HG02763 (cell line): ENCODE measurements around the gene EPB41L5.
"Not testable (repeated sequence)": the region's sequence is repeated elsewhere in the genome, so short reads cannot be mapped to it uniquely, and the experiment has no call there.

Source experiments
- ATAC-seq: cut with Tn5 transposase; IDR thresholded peaks from one replicate; pipeline ENCODE4 v1.9.1; 2021; ENCODE audit warnings: mild to moderate bottlenecking, moderate library complexity; ENCODE audit not compliant: unreplicated experiment

The EPB41L5 gene

DNA sequence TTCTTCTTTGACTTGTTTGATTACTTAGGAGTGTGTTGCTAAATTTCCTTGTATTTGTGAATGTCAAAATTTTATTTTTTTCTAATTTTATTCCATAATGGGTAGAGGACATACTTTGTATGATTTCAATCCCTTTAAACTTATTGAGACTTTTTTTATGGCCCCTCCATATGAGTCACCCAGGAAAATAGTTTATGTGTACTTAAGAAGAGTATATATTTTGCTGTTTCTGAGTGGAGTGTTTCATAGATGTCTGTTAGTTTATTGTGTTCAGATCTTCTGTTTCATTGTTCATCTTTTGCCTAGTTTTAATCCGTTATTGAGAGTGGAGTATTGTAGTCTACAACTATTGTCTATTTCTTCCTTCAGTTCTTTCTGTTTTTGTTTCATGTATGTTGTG lies 81.9 kb downstream of the EPB41L5 start:
- ATAC-seq: no peak

DNA sequence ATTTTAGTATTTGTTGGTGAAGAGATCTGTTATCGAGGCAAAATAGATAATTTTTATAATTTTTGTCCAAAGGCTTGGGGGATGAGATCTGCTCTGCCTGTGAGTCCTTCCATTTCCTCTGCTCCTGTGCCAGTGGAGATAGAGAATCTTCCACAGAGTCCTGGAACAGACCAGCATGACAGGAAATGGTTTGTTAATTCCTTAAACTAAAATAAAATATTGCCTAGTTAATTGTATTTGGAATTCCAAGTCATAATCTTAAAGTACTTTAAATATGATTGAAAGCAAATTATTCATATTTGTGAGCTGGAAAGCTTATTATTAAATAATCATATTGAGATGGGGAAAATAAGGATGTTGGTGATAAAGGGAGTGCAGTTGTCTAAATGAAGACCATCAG lies 87.8 kb downstream of the EPB41L5 start:
- ATAC-seq: no peak

DNA sequence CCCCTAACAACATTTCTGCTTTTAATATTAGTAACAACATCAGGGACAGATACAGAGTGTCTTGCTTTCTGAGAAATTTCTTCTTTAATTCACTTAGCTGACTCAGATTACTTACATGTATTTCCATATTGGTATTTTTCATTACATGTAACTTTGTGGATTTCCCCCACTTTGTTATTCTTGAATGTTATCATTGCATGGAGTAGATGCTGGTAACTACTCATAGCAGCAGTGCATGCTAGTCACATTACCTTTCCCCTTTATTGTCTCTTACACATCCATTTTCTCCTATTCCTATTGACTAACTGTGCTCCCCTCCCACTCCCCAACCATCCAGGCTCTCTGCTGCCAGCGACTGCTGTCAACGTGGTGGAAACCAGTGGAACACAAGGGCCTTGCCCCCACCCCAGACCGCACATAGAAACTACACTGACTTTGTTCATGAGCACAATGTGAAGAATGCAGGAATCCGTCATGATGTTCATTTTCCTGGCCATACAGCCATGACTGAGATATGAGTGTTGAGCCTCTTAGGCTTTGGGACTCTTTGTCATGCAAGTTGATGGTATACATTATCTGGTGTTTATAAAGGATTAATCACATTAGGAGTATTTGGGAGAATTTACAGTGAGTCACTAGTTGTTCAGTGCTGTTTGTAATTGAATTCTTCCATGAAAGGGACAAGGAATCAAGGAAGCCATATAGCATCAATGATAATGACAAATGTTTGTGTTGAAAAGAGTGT lies 91.0 kb downstream of the EPB41L5 start:
- no peak for ATAC-seq

DNA sequence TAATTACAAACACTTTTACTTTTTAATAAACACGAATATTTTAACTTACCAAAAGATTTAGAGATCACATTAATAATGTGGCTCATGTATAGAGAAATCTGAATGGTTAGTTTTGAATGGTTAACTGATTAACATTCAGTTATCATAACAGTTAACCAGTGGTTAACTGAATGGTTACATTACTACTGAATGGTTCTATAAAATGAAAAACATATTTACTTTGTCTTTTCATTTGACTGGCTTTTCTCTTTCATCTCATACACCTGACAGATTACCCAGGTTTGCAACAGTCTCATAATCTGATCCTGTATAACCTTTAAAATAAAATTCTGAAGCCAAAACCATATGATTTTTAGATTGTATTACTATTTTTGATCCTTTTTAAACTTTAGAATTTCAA lies 91.9 kb downstream of the EPB41L5 start:
- no peak for ATAC-seq

DNA sequence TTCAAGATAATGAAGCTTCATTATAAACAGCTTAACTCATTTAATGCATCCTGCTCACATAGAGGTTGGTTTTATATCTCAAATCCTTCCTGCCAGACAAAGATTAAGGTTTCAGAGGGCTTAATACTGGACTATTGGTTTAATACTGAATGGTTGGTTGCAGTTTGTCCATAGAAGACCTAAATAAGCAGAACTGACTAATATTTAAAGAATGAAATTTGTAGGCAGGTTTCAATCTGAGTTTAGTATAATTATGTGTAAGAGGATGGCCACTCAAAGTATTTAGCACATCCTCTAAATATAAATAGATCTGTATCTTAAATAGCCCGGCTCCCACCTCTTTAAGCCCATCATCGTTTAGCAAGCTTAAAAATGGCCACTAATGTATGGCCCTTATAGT lies 92.5 kb downstream of the EPB41L5 start:
- no peak for ATAC-seq

DNA sequence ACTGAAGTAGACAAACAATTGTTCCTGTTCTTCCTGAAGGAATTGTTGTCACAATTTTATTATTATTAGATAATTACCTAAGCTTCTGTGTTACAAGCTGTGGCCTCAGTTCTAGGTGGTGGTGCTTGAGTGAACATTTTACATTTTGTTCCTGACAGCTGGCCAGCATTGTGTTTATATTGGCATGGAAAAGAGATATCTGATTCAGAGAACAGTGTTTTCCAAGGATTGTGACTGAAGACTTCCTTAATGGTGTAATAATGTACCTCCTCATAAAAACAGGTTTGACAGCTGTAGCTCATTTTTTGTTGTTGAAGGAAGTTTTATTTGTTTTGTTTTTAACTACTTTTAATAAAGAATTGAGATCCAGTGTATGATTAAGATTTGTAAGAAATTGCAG lies 95.2 kb downstream of the EPB41L5 start:
- ATAC-seq: no peak

DNA sequence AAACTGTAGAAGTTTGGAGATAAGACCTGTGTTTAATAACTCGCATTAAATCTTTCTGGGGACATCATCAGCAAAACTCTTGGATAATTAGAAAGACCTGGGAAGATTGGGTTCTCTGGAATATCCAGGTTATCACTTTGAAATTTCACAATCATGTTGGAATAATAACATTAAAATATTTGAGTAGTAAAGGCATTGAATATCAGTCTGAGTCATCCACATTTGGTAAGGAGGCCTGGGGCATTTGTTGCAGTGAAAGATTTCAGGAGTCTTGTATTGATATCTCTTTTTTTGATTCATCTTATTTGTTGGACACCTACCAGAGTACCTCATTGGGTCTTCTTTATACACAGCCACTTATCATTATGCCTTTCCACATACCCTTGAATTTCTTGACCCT lies 95.9 kb downstream of the EPB41L5 start:
- no peak for ATAC-seq

DNA sequence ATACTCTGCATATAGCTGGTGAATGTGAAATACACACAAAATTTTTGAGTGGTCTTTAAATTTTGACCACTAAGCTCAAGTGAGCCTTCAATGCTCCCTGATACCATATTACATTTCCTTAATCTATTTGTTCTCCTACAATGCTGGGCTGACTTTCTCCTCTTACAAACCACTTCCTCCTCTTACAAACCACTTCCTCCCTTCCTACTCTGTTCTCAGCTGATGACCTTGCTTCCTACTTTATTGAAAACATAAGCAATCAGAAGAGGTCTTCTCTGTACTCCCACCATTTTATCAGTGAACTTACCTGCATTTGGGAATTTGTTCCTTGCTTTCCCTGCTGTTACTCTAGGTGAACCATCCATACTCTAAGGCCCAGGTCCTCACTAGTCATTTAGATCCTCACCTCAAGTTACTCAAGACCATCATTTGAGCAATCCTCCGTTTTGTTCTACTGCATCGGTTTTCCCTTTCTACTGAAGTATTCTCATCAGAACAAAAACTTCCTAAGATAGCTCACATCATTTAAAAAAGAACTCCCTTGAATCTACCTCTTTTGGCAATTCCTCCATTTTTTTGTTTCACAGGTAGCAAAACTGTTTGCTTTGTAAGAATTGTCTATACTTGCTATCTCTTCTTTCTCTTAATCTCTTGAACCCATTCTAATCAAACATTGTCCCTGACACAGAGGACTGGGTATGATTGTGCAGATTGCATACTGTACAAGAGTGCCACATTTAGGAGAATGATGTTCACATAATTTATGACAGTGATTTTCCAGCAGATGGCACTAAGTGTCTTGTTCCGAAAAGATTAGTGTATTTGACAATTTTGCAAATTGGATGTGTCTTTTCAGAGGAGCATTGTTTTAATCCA lies 96.5 kb downstream of the EPB41L5 start:
- no peak for ATAC-seq

DNA sequence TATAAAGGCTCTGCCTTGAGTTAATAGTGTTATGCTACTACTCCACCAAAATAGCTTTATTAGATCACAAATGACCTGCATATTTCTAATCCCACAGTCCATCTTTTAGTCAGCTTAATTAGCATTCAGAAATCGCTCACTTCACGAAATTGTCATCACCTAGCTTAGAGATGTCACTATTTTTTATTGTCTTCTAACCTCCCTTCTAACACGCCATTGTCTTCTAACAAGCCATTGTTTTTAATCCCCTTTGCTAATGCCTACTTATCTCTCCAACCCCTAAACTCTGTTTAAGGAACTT lies 97.1 kb downstream of the EPB41L5 start:
- no peak for ATAC-seq

DNA sequence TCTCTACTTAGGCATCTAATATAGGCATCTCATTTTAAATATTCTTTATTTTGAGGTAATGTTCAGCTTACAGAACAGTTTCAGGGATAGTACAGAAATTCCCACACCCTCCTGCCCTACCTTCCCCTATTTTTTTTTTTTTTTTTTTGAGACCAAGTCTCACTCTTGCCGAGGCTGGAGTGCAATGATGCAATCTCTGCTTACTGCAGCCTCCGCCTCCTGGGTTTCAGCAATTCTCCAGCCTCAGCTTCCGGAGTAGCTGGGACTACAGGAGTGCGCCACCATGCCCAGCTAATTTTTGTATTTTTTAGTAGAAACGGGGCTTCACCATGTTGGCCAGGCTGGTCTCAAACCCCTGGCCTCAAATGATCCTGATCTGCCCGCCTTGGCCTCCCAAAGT lies 97.6 kb downstream of the EPB41L5 start:
- no peak for ATAC-seq

DNA sequence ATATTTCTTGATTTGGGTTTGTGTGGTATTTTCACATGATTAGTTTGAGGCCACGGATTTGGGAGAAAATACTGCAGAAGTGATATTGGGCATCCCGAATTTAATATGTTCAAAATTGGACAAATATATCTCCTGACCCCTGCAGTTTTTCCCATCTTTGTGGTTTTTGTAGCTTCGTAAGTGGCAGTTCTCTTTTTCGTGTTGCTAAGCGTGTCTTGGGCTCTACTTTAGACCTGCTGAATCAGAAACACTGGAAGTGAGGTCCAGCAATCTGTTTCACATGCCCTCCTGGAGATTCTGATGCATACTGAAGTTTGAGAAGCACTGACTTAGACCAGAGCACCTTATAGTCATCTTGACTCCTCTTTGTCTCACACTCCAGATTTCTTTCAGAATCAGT lies 98.3 kb downstream of the EPB41L5 start:
- no peak for ATAC-seq

DNA sequence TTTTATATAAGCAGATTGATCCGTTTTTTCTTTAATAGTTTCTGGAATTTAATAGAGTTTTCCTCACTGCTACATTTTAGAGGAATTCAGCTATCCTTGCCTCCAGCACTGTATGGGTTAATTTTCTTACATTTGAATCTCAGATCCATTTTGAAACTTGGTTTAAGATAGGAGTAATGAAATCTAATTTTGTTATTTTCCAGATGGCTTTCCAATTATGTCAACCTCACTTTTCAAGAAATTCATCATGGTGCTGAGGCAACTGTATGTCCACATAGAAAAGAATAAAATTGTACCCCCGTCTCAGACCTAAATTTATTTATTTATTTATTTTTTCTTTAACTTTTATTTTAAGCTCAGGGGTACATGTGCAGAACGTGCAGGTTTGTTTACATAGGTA lies 105.1 kb downstream of the EPB41L5 start:
- no peak for ATAC-seq

DNA sequence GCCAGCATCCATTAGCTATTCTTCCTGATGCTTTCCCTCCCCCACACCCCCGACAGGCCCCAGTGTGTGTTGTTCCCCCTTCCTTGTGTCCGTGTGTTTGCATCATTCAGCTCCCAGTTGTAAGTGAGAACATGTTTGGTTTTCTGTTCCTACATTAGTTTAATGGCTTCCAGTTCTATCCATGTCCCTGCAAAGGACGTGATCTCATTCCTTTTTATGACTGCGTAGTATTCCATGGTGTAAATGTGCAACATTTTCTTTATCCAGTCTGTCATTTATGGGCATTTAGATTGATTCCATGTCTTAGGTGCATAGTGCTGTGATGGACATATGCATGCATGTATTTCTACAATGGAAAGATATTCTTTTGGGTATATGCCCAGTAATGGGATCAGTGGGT lies 105.6 kb downstream of the EPB41L5 start:
- ATAC-seq: no peak

DNA sequence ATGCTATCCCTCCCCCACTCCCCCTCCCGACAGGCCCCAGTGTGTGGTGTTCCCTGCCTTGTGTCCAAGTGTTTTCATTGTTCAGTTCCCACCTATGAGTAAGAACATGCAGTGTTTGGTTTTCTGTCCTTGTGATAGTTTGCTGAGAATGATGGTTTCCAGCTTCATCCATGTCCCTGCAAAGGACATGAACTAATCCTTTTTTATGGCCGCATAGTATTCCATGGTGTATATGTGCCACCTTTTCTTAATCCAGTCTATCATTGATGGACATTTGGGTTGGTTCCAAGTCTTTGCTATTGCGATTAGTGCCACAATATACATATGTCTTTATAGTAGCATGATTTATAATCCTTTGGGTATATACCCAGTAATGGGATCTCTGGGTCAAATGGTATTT lies 108.5 kb downstream of the EPB41L5 start:
- not testable (repeated sequence) for ATAC-seq

DNA sequence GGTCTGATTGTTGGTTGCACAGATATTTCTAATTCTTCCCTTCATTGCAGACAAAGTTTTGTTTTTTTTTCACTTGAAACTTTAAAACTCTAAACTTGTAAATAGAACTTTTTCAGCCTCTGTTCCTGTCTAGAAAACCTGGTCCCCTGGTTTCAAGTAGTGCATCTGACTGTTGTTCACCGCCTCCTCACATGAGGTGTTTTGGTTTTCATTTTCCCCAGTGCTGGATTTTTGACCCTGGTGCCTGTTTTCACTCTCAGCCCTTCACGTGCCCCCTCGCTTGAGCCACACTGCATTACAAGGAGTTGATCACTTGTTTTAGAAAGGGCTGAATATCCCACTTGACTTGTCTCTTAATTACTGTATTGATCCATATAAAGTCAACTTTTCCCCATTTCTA lies 110.2 kb downstream of the EPB41L5 start:
- ATAC-seq: no peak

DNA sequence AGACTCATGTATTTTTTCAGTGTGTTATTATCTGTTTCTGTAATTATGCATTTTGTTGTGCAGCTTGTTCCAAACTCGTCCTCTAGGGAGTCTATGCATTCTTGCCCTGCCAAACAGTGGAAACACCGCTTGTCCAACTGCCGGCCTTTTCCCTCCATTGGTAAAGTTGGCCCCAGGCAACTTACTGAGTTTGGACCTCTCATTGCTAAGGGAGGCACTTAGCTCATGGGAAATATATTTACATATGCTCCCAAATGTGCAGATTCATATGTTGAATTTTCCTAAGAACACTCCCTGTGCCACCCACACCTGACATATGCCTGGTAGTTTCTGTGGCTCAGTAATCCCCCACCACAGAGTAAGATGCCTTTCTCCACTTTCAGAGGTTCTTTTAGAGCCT lies 112.3 kb downstream of the EPB41L5 start:
- ATAC-seq: no peak

DNA sequence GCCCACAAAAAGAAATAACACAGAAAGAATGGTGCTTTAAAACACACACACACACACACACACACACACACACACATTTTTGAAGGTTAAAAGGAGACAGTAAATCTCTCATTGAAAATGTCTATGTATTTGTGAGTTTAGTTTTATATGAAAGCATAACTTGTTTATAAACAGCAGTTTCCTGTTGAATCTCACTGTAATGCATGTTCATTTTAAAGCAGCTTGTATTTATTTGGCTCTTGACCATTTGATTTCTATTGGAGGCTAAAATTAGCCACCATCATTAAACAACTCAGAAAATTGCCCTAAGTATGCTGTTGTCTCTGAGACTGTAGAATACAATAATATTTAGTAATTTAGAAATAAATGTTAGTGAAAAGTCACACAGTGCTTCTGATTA lies 115.3 kb downstream of the EPB41L5 start:
- ATAC-seq: no peak

DNA sequence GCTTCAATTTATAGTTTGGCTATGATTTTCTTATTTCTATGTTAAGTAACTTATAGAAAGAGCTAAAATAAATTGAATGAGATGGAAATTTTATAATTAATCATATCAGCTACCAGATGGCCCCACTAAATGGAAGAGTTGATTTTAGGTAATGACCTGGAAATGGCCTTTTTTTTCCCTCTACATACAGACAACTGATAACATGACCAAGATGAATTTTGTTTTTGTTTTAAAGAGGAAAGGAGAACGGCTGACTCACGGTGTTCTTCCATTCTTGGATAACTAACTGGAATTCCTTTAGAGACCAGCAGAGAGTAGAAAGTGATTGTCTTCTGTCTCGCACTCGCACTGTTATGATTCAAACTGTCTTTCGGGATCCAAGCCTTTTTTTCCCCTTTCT lies 119.3 kb downstream of the EPB41L5 start:
- ATAC-seq: no peak

DNA sequence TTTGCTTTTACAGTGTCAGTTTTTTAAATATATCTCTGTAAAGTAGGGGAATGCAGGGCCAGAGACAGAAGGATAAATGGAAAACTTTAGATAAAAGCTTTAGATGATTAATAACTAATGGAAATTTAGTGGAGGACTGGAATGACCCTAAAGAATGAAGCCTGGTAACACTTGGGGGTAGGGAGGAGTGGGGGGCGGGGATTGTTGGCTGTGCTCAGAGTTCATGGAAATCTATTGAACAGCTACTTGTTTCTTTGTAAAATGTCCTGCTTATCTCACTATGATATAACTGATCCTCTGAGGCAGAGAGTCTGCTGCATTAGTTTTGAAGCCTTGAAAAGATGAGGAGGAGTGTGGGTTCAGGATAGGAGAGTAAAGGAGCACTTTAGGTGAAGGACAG lies 119.8 kb downstream of the EPB41L5 start:
- no peak for ATAC-seq

DNA sequence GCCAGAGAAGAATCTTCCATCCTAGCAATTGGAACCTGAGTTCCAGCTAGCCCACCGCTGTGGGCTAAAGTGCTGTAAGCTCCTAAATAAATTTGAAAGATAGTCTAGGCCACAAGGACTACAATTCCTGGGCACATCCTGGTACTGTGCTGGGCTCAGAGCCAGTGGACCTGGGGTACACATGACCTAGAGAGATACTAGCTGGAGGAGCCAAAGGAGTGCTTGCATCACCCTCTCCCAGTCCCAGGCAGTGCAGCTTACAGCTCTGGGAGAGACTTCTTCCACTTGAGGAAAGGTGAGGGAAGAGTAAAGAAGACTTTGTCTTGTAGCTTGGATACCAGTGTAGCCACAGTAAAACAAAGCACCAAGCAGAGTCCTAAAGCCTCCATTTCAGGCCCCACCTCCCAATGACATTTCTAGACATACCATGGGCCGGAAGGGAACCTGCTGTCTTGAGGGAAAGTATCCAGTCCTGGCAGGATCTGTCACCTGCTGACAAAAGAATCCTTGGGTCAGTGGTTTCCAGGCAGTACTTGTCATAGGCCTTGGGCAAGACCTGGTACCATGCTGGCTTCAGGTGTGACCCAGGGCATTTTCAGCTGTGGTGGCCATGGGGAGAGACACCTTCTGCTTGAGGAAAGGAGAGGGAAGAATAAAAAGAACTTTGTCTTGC lies 120.8 kb downstream of the EPB41L5 start:
- no peak for ATAC-seq

DNA sequence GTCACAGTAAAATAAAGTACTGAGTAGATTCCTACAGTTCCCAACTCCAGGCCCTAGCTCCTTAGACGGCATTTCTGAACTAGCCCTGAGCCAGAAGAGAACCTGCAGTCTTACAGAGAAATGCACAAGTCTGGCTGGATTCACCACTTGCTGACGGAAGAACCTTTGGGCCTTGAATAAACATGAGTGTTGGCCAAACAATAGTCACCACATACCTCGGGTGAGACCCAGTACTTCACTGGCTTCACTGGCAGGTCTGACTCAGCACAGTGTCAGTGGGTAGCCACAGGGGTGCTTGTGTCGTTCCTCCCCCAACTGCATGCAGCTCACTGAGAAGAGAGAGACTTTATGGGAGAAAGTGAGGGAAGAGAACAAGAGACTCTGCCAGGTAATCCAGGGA lies 121.4 kb downstream of the EPB41L5 start:
- ATAC-seq: no peak

DNA sequence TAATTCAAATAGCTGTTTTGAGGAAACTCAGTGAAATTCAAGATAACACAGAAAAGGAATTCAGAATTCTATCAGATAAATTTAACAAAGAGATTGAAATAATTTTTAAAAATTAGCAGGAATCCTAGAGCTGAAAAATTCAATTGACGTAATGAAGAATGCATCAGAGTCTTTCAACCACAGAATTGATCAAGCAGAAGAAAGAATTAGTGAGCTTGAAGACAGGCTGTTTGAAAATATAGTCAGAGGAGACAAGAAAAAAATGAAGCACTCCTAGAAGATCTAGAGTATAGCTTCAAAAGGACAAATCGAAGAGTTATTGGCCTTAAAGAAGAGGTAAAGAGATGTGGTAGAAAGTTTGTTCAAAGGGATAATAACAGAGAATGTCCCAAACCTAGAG lies 122.1 kb downstream of the EPB41L5 start:
- not testable (repeated sequence) for ATAC-seq
